T-cell (primary cell): ENCODE results near the gene DENND5A. TPM values are rescaled to one million over a fixed set of nuclear protein-coding genes. Genes with fewer than 3 reads are reported as not detected.

Experiments used
- ATAC-seq, 4 experiments: fragments of 200-7000 bp in 3 of 4; fragments of 150-1000 bp in 1 of 4; cut with Tn5 transposase; replicated peaks in 1 of 4; 1 replicate in 3 of 4; 2 replicates in 1 of 4; pipeline ENCODE4 v1.10.0; 2021; ENCODE audit warnings: moderate library complexity in 3 of 4, mild to moderate bottlenecking in 2 of 4, moderate number of reproducible peaks in 1 of 4
- CTCF ChIA-PET, 2 donors: fragments of 300-600 bp; sonication (Branson Sonifier 250); formaldehyde crosslinking; loops; one replicate each; lab custom pipeline; 2022; ENCODE audit warnings: antibody characterized with exemption in 2 of 2; lab: Charles Lee
- POLR2A ChIA-PET, 2 donors: fragments of 300-600 bp; sonication (Branson Sonifier 250); formaldehyde crosslinking; loops; one replicate each; lab custom pipeline; 2022; ENCODE audit warnings: antibody characterized with exemption in 2 of 2; lab: Charles Lee
- DNase-seq, 35 experiments: peaks; one replicate each; pipeline versions ENCODE4 v3.0.0 to v3.0.0-alpha.2; 2013 to 2023
- H3K27ac ChIP-seq: one replicate; pipeline ENCODE4 v1.5.1; 2013; ENCODE audit warnings: low read length
- H3K27me3 ChIP-seq, 2 experiments: replicated peaks in 1 of 2; 1 replicate in 1 of 2; 2 replicates in 1 of 2; pipeline versions ENCODE4 v1.6.1 to v1.7.0; 2013; ENCODE audit warnings: low read length in 1 of 2, mixed read lengths in 1 of 2; ENCODE audit not compliant: control insufficient read depth in 2 of 2, insufficient read depth in 2 of 2; ENCODE audit errors: extremely low read depth in 1 of 2
- H3K36me3 ChIP-seq, 2 donors: 1 replicate in 1 of 2; 2 replicates in 1 of 2; pipeline versions ENCODE4 v1.6.1 to v1.7.0; 2013; ENCODE audit warnings: low read length in 1 of 2; ENCODE audit not compliant: control insufficient read depth in 2 of 2, insufficient read depth in 1 of 2; ENCODE audit errors: extremely low read depth in 1 of 2
- H3K4me1 ChIP-seq, 2 experiments: 1 replicate in 1 of 2; 2 replicates in 1 of 2; pipeline versions ENCODE4 v1.6.1 to v1.7.0; 2013; ENCODE audit warnings: low read length in 2 of 2, mixed read lengths in 1 of 2; ENCODE audit not compliant: insufficient read depth in 2 of 2, control insufficient read depth in 1 of 2; ENCODE audit errors: extremely low read depth in 1 of 2
- H3K4me3 ChIP-seq, 2 donors: 1 replicate in 1 of 2; 2 replicates in 1 of 2; pipeline versions ENCODE4 v1.5.1 to v1.7.0; 2013; ENCODE audit warnings: mild to moderate bottlenecking in 2 of 2, low read length in 1 of 2, moderate library complexity in 1 of 2; ENCODE audit not compliant: control insufficient read depth in 1 of 2; ENCODE audit errors: extremely low read depth in 1 of 2
- H3K9me3 ChIP-seq: 2 replicates; pipeline ENCODE4 v1.7.0; 2013
- H3K27ac Mint-ChIP-seq, 2 donors: one replicate each; pipeline ENCODE4 v1.8.0; 2020 to 2021; ENCODE audit warnings: mild to moderate bottlenecking in 2 of 2, mixed read lengths in 2 of 2
- H3K27me3 Mint-ChIP-seq, 2 donors: one replicate each; pipeline ENCODE4 v1.8.0; 2021 to 2022; ENCODE audit warnings: mixed read lengths in 2 of 2
- H3K36me3 Mint-ChIP-seq: one replicate; pipeline ENCODE4 v1.8.0; 2021; ENCODE audit warnings: mixed read lengths
- H3K4me1 Mint-ChIP-seq, 3 donors: one replicate each; pipeline ENCODE4 v1.8.0; 2020 to 2022; ENCODE audit warnings: mixed read lengths in 3 of 3, mild to moderate bottlenecking in 1 of 3
- H3K4me3 Mint-ChIP-seq, 3 donors: one replicate each; pipeline ENCODE4 v1.8.0; 2020 to 2022; ENCODE audit warnings: mild to moderate bottlenecking in 3 of 3, mixed read lengths in 3 of 3, moderate library complexity in 3 of 3
- H3K9me3 Mint-ChIP-seq, 3 donors: one replicate each; pipeline ENCODE4 v1.8.0; 2020 to 2022; ENCODE audit warnings: mixed read lengths in 3 of 3
- WGBS: methylation state at CpG from one replicate; pipeline ENCODE4 v1.1.5; 2013; ENCODE audit warnings: missing lambda C conversion rate; ENCODE audit not compliant: insufficient coverage; 5-methylcytosine and 5-hydroxymethylcytosine counted together
- total RNA-seq, 35 experiments: library from RNA in 6 of 35; stranded (reverse) in 6 of 35; fragments of 120-200 nt in 1 of 35; gene quantifications; one replicate each; pipeline versions ENCODE4 v1.2.1 to v1.2.4 and lab custom pipeline; 2013 to 2026

DENND5A gene
- total RNA-seq, 5 donors from 2014 or later (not counting 1 experiment from before 2014, with no cell fraction given): 57.8 to 151 (median 84.2) TPM

- H3K27me3 Mint-ChIP-seq: peaks cover 0 to 2% of the 10 kb centered on the region in 2 donors
- POLR2A ChIA-PET: interaction anchor here in 1 of 2 donors (0.6 to 0.7 kb wide), 2 partner anchors 140 to 1819 kb away, joined by 4 to 5 read pairs; no protein-coding TSS in a partner anchor
- CTCF ChIA-PET: interaction anchor here in 1 of 2 donors (1.1 kb wide), 1 partner anchor 12 kb away, joined by 3 read pairs; no protein-coding TSS in a partner anchor
Measured at GRCh38 chr11:9125185-9125886, 139.8 kb downstream of the DENND5A start.

GRCh38 chr11:9123595-9124304, 141.4 kb downstream of the DENND5A start:
- 100% methylated on average over 1 of the region's 2 CpGs for WGBS
- Histone ChIP-seq H3K27me3 (no peaks in the 10 kb centered on the region), H3K4me3 (no peak overlapping the region), H3K27ac (no peak overlapping the region), H3K4me1 (no peaks in the 10 kb centered on the region), H3K9me3 (no peaks in the 10 kb centered on the region), H3K36me3 (no peaks in the 10 kb centered on the region)
- ChIA-PET CTCF (interaction anchor here in 1 of 2 donors (0.6 kb wide), 1 partner anchor 211 kb away, joined by 5 read pairs; no protein-coding TSS in a partner anchor), POLR2A (no interaction called here)
- Mint-ChIP-seq H3K36me3 (peaks cover 4% of the 10 kb centered on the region), H3K27me3 (peaks cover 0 to 2% of the 10 kb centered on the region in 2 donors), H3K27ac (no peak overlapping the region), H3K4me3 (no peak overlapping the region), H3K4me1 (peaks cover 0 to 8% (median 4%) of the 10 kb centered on the region in 3 donors), H3K9me3 (no peaks in the 10 kb centered on the region)
- DNase-seq (no peak), ATAC-seq (no peak)

More at GRCh38 chr11:9125185-9125886, 139.8 kb downstream of the DENND5A start:
- no peaks in the 10 kb centered on the region for H3K9me3 Mint-ChIP-seq
- Histone ChIP-seq H3K4me3 (no peak overlapping the region), H3K27ac (no peak overlapping the region), H3K4me1 (no peaks in the 10 kb centered on the region), H3K9me3 (no peaks in the 10 kb centered on the region), H3K27me3 (no peaks in the 10 kb centered on the region), H3K36me3 (no peaks in the 10 kb centered on the region)
- H3K4me3 Mint-ChIP-seq: no peak overlapping the region
- peak overlapping the region in 1 of 2 donors; percentile 15 for H3K27ac Mint-ChIP-seq
- peaks cover 4% of the 10 kb centered on the region for H3K36me3 Mint-ChIP-seq
- no peak for DNase-seq
- peaks cover 0 to 8% (median 4%) of the 10 kb centered on the region in 3 donors for H3K4me1 Mint-ChIP-seq
- WGBS: no CpG with 5 or more reads among the region's 2 CpGs
- ATAC-seq: no peak

DNA sequence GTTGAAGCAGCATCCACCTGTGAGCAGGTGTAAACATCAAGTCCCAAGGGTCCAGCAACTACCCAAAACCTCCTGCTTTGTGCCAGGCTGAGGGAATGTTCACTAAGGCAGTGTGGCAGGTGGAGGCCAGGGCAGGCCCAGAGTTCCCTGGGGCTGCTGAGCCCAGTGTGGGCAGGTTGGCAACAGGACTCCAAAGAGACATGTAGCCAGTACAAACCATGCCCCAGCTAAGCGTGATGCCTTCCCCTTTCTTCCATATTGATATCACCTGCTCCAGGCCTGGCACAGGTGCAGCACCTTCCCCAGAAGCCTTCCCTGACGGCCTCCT, 143.7 kb downstream of the DENND5A start:
- H3K4me1 Mint-ChIP-seq: peaks cover 0 to 3% (median 2%) of the 10 kb centered on the region in 3 donors
- CTCF ChIA-PET: no interaction called here
- no peak overlapping the region for H3K4me3 Mint-ChIP-seq
- peaks cover 0 to 2% of the 10 kb centered on the region in 2 donors for H3K27me3 Mint-ChIP-seq
- H3K36me3 Mint-ChIP-seq: no peaks in the 10 kb centered on the region
- Histone ChIP-seq H3K27ac (no peak overlapping the region), H3K4me3 (no peak overlapping the region), H3K27me3 (no peaks in the 10 kb centered on the region), H3K9me3 (no peaks in the 10 kb centered on the region), H3K4me1 (no peaks in the 10 kb centered on the region), H3K36me3 (no peaks in the 10 kb centered on the region)
- WGBS: 100% methylated on average over 1 of the region's 2 CpGs
- no peak for DNase-seq
- POLR2A ChIA-PET: no interaction called here
- no peaks in the 10 kb centered on the region for H3K9me3 Mint-ChIP-seq
- no peak for ATAC-seq
- H3K27ac Mint-ChIP-seq: no peak overlapping the region

DNA sequence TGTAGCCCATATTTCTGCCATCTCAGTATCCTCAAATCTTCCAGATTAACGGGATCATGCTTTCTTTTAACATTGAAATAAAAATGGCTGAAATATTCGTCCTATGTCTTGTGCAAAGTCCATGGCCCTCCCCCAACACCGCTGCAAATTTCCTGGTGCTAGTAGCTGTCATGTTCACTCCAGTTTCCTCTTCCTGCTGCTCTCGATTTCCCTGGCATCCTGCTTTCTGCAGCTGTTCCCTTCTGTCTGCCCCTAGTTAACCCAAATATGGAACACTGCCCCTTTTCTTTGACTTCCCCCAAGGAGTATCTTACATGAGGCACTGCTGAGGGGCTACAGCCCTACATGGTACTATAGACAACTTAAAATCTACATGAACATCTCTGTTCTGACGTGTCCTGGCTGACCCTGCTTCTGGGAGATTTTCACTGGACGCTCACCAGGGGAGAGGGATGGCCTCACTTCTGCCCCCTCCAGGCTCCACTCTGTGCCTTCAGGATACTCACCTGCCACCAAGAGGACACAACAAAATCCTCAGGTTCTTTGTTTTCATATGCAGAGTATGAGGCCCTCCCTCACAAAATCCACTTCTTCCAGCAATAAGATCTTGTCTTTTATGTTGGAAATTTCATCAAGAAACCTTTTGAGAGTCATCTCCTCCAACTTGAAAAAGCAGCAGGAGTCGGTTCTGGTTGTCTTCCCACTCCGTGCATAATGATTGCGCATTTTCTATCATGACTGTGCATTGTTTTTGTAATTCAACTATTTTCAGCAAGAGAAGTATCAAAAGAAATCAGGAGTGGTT, 144.3 kb downstream of the DENND5A start:
- H3K4me1 ChIP-seq: no peaks in the 10 kb centered on the region
- Mint-ChIP-seq H3K36me3 (no peaks in the 10 kb centered on the region), H3K9me3 (no peaks in the 10 kb centered on the region), H3K27ac (no peak overlapping the region), H3K4me1 (no peaks in the 10 kb centered on the region), H3K27me3 (peaks cover 0 to 2% of the 10 kb centered on the region in 2 donors), H3K4me3 (no peak overlapping the region)
- ATAC-seq (no peak), DNase-seq (no peak)
- no peaks in the 10 kb centered on the region for H3K36me3 ChIP-seq
- no peaks in the 10 kb centered on the region for H3K27me3 ChIP-seq
- 86% methylated on average over 7 of the region's 9 CpGs for WGBS
- CTCF ChIA-PET: no interaction called here
- no peak overlapping the region for H3K27ac ChIP-seq
- H3K9me3 ChIP-seq: no peaks in the 10 kb centered on the region
- POLR2A ChIA-PET: no interaction called here
- no peak overlapping the region for H3K4me3 ChIP-seq

GRCh38 chr11:9118277-9118676, 146.9 kb downstream of the DENND5A start:
- Histone ChIP-seq H3K36me3 (no peaks in the 10 kb centered on the region), H3K4me3 (no peak overlapping the region), H3K4me1 (no peaks in the 10 kb centered on the region), H3K27ac (no peak overlapping the region), H3K27me3 (peaks cover 0 to 3% of the 10 kb centered on the region in 2 experiments), H3K9me3 (no peaks in the 10 kb centered on the region)
- Mint-ChIP-seq H3K27ac (no peak overlapping the region), H3K9me3 (peaks cover 0 to 7% (median 1%) of the 10 kb centered on the region in 3 donors), H3K36me3 (no peaks in the 10 kb centered on the region), H3K27me3 (peaks cover 0 to 3% of the 10 kb centered on the region in 2 donors), H3K4me3 (no peak overlapping the region), H3K4me1 (no peaks in the 10 kb centered on the region)
- ATAC-seq: no peak
- no peak for DNase-seq
- no CpG with 5 or more reads among the region's 2 CpGs for WGBS
- ChIA-PET POLR2A (no interaction called here), CTCF (no interaction called here)

DNA sequence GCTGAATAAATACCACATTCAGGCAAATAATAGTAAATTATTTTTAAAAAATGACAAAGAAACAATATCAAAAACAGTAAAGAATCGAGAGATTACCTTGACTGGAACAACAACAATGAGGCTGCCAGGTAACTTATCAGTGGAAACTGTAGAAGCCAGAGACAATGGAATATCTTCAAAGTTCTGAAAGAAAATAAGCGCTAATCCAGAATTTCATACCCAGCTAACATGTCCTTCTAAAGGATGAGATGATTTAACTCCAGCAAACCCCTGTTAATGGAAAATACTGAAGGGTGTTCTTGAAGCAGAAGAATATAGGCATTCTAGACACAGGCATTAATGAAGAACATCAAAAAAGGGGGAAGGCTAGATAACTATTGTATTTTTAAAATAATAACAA, 153.1 kb downstream of the DENND5A start:
- no peak overlapping the region for H3K27ac ChIP-seq
- CTCF ChIA-PET: no interaction called here
- H3K9me3 Mint-ChIP-seq: peaks cover 8 to 21% (median 18%) of the 10 kb centered on the region in 3 donors

More for the DNA sequence above, 153.1 kb downstream of the DENND5A start:
- POLR2A ChIA-PET: no interaction called here
- no peaks in the 10 kb centered on the region for H3K36me3 ChIP-seq
- ATAC-seq (no peak), DNase-seq (no peak)
- Mint-ChIP-seq H3K27ac (no peak overlapping the region), H3K27me3 (peaks cover 0 to 1% of the 10 kb centered on the region in 2 donors), H3K36me3 (peaks cover 4% of the 10 kb centered on the region), H3K4me1 (no peaks in the 10 kb centered on the region), H3K4me3 (no peak overlapping the region)
- H3K4me3 ChIP-seq: no peak overlapping the region
- H3K27me3 ChIP-seq: peaks cover 0 to 3% of the 10 kb centered on the region in 2 experiments
- no CpG with 5 or more reads among the region's 2 CpGs for WGBS
- H3K9me3 ChIP-seq: no peaks in the 10 kb centered on the region
- H3K4me1 ChIP-seq: no peaks in the 10 kb centered on the region
